WTC11 (cell line): ENCODE results near the gene LRRC17. TPM values are rescaled to one million over a fixed set of nuclear protein-coding genes. Genes with fewer than 3 reads are reported as not detected.

Experiments
- EMX1 ChIP-seq: fragments of 250-450 bp; sonication (Bioruptor Pico); IDR thresholded peaks from 2 replicates; pipeline ENCODE4 v1.8.0; 2021; ENCODE audit warnings: mild to moderate bottlenecking
- GRHL2 ChIP-seq: fragments of 250-450 bp; sonication (Bioruptor Pico); IDR thresholded peaks from 2 replicates; pipeline ENCODE4 v1.8.0; 2022; ENCODE audit warnings: mild to moderate bottlenecking, moderate library complexity; ENCODE audit not compliant: insufficient replicate concordance, severe bottlenecking
- KAT7 ChIP-seq: sonication (generic); formaldehyde crosslinking; IDR thresholded peaks from 2 replicates; pipeline ENCODE4 v1.8.1; 2023; ENCODE audit warnings: missing genetic modification reagents, mild to moderate bottlenecking, borderline replicate concordance
- NFYB ChIP-seq: sonication (generic); formaldehyde crosslinking; conservative IDR thresholded peaks from 2 replicates; pipeline ENCODE4 v1.8.0; 2022; ENCODE audit warnings: low read depth, missing genetic modification reagents
- NR1H2 ChIP-seq: sonication (generic); formaldehyde crosslinking; IDR thresholded peaks from 2 replicates; pipeline ENCODE4 v1.9.0; 2021; ENCODE audit warnings: mild to moderate bottlenecking, moderate library complexity, missing genetic modification reagents
- RORB ChIP-seq: fragments of 250-450 bp; sonication (Bioruptor Pico); IDR thresholded peaks from 2 replicates; pipeline ENCODE4 v1.9.0; 2021; ENCODE audit warnings: mild to moderate bottlenecking
- ZNF219 ChIP-seq: sonication (generic); formaldehyde crosslinking; IDR thresholded peaks from 2 replicates; pipeline ENCODE4 v1.8.0; 2023; ENCODE audit warnings: missing genetic modification reagents, mild to moderate bottlenecking, borderline replicate concordance
- total RNA-seq: library from RNA; stranded (reverse); gene quantifications from 3 replicates; pipeline ENCODE4 v1.2.3, GENCODE V29; 2021
- TF ChIP-seq, protein P1 (sequence below): sonication (generic); formaldehyde crosslinking; IDR thresholded peaks from 2 replicates; pipeline ENCODE4 v1.8.0; 2023; ENCODE audit warnings: missing genetic modification reagents, mild to moderate bottlenecking, borderline replicate concordance
- TF ChIP-seq, protein P2 (sequence below): fragments of 250-450 bp; sonication (Bioruptor Pico); IDR thresholded peaks from 2 replicates; pipeline ENCODE4 v1.9.0; 2021; ENCODE audit warnings: mild to moderate bottlenecking, borderline replicate concordance

The LRRC17 gene
- total RNA-seq, 1 experiment from 2014 or later = 1.6 TPM

DNA sequence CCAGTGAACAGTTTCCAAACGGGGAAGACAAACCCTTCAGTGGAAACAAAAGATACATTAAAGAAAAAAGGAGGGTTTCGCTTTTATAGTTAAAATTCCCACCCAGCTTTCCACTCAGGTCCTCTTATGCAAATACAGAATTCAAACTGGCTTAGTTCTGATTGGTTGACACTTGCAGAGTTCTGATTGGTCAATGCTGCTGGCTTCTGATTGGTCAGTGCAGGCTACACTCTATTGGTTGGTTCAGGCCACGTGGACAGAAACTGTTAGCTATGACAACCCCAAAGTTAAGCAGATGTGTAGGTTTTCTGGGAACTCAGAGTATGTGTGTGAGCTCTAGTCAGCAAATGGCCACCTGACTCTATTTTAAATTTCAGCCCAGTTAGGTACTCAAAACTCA is 81.8 kb downstream of the LRRC17 start (continued):
- TF ChIP-seq ZNF219 (no peak), NR1H2 (CRISPR knock-in tag) (no peak), RORB (CRISPR knock-in tag) (no peak), NFYB (CRISPR knock-in tag) (no peak), EMX1 (CRISPR knock-in tag) (no peak), GRHL2 (CRISPR knock-in tag) (no peak), KAT7 (no peak)
- TF ChIP-seq, protein P1, sequence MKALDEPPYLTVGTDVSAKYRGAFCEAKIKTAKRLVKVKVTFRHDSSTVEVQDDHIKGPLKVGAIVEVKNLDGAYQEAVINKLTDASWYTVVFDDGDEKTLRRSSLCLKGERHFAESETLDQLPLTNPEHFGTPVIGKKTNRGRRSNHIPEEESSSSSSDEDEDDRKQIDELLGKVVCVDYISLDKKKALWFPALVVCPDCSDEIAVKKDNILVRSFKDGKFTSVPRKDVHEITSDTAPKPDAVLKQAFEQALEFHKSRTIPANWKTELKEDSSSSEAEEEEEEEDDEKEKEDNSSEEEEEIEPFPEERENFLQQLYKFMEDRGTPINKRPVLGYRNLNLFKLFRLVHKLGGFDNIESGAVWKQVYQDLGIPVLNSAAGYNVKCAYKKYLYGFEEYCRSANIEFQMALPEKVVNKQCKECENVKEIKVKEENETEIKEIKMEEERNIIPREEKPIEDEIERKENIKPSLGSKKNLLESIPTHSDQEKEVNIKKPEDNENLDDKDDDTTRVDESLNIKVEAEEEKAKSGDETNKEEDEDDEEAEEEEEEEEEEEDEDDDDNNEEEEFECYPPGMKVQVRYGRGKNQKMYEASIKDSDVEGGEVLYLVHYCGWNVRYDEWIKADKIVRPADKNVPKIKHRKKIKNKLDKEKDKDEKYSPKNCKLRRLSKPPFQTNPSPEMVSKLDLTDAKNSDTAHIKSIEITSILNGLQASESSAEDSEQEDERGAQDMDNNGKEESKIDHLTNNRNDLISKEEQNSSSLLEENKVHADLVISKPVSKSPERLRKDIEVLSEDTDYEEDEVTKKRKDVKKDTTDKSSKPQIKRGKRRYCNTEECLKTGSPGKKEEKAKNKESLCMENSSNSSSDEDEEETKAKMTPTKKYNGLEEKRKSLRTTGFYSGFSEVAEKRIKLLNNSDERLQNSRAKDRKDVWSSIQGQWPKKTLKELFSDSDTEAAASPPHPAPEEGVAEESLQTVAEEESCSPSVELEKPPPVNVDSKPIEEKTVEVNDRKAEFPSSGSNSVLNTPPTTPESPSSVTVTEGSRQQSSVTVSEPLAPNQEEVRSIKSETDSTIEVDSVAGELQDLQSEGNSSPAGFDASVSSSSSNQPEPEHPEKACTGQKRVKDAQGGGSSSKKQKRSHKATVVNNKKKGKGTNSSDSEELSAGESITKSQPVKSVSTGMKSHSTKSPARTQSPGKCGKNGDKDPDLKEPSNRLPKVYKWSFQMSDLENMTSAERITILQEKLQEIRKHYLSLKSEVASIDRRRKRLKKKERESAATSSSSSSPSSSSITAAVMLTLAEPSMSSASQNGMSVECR (CRISPR knock-in tag) = no peak
- TF ChIP-seq, protein P2, sequence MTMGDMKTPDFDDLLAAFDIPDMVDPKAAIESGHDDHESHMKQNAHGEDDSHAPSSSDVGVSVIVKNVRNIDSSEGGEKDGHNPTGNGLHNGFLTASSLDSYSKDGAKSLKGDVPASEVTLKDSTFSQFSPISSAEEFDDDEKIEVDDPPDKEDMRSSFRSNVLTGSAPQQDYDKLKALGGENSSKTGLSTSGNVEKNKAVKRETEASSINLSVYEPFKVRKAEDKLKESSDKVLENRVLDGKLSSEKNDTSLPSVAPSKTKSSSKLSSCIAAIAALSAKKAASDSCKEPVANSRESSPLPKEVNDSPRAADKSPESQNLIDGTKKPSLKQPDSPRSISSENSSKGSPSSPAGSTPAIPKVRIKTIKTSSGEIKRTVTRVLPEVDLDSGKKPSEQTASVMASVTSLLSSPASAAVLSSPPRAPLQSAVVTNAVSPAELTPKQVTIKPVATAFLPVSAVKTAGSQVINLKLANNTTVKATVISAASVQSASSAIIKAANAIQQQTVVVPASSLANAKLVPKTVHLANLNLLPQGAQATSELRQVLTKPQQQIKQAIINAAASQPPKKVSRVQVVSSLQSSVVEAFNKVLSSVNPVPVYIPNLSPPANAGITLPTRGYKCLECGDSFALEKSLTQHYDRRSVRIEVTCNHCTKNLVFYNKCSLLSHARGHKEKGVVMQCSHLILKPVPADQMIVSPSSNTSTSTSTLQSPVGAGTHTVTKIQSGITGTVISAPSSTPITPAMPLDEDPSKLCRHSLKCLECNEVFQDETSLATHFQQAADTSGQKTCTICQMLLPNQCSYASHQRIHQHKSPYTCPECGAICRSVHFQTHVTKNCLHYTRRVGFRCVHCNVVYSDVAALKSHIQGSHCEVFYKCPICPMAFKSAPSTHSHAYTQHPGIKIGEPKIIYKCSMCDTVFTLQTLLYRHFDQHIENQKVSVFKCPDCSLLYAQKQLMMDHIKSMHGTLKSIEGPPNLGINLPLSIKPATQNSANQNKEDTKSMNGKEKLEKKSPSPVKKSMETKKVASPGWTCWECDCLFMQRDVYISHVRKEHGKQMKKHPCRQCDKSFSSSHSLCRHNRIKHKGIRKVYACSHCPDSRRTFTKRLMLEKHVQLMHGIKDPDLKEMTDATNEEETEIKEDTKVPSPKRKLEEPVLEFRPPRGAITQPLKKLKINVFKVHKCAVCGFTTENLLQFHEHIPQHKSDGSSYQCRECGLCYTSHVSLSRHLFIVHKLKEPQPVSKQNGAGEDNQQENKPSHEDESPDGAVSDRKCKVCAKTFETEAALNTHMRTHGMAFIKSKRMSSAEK = no peak

Other genes starting within 250 kb of the LRRC17 start
- gene POLR2J2, start 241.3 kb upstream of the LRRC17 start, total RNA-seq = 4.3 to 5.9 TPM (median 5.5 TPM) in 3 replicates
- gene FAM185A, start 164.0 kb upstream of the LRRC17 start, total RNA-seq = 7.7 to 8.6 TPM (median 7.9 TPM) in 3 replicates
- gene FBXL13, start 161.8 kb downstream of the LRRC17 start, total RNA-seq = 1.4 to 2.2 TPM (median 1.7 TPM) in 3 replicates
- 35.4 to 42.3 TPM (median 42.0 TPM) in 3 replicates for gene ARMC10, start 162.1 kb downstream of the LRRC17 start, total RNA-seq
- gene NAPEPLD, start 236.1 kb downstream of the LRRC17 start, total RNA-seq = 6.6 to 7.5 TPM (median 7.4 TPM) in 3 replicates